Measurements from ENCODE around the gene RAB36.

- no peak for TF ChIP-seq CTCF (IDR thresholded peaks at IDR 0.05)
- TF ChIP-seq POLR2AphosphoS5 (IDR thresholded peaks at IDR 0.05; ENCODE audit: low read depth, low read length) = no peak
Observed at GRCh38 chr22:23100124-23100801, 45.0 kb upstream of the RAB36 start.

Data from SK-N-SH (cell line).